ENCODE data around the gene CHL1.

DNA sequence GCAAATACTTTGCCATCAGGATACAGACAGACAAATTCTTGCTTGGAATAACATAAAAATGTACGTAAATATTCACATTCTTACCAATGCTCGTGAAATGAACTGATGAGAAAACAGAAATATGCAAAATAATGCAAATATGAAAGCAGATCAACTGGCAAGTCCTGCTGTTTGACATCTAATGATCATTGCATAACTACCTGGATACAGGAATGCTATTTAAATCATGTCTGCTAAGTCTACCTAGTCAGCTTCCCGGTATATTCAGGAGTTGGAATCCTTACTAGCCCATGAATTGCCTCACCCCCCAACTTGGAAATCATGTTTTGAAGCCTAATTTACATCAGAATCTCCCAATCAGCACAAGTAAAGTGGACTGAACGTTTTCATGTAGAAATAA is 230.6 kb downstream of the CHL1 start:
- no peak for TF ChIP-seq POLR2AphosphoS5 (IDR thresholded peaks at IDR 0.05)
- TF ChIP-seq, protein P1, sequence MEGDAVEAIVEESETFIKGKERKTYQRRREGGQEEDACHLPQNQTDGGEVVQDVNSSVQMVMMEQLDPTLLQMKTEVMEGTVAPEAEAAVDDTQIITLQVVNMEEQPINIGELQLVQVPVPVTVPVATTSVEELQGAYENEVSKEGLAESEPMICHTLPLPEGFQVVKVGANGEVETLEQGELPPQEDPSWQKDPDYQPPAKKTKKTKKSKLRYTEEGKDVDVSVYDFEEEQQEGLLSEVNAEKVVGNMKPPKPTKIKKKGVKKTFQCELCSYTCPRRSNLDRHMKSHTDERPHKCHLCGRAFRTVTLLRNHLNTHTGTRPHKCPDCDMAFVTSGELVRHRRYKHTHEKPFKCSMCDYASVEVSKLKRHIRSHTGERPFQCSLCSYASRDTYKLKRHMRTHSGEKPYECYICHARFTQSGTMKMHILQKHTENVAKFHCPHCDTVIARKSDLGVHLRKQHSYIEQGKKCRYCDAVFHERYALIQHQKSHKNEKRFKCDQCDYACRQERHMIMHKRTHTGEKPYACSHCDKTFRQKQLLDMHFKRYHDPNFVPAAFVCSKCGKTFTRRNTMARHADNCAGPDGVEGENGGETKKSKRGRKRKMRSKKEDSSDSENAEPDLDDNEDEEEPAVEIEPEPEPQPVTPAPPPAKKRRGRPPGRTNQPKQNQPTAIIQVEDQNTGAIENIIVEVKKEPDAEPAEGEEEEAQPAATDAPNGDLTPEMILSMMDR (IDR thresholded peaks at IDR 0.05): no peak

Measured in gastroesophageal sphincter (tissue), 3 donors.